Thymus (tissue), 11 donors: Measurements from ENCODE around the gene PCED1B. TPM values are rescaled to one million over a fixed set of nuclear protein-coding genes. Genes with fewer than 3 reads are reported as not detected.

ENCODE experiments used
- DNase-seq, 9 donors: peaks; one replicate each; pipeline ENCODE4 v3.0.0-alpha.2; 2013; ENCODE audit warnings: low spot score in 9 of 9, low read depth in 6 of 9, missing footprints in 1 of 9
- H3K27ac ChIP-seq, 2 donors: one replicate each; pipeline ENCODE4 v1.5.1; 2013; ENCODE audit warnings: control low read depth in 1 of 2, low read depth in 1 of 2, low read length in 1 of 2, mild to moderate bottlenecking in 1 of 2, moderate library complexity in 1 of 2
- H3K27me3 ChIP-seq, 2 donors: one replicate each; pipeline ENCODE4 v1.5.1; 2013; ENCODE audit warnings: low read length in 1 of 2; ENCODE audit not compliant: control insufficient read depth in 2 of 2, insufficient read depth in 1 of 2
- H3K36me3 ChIP-seq, 2 donors: one replicate each; pipeline ENCODE4 v1.5.1; 2013; ENCODE audit warnings: low read length in 1 of 2, mild to moderate bottlenecking in 1 of 2, moderate library complexity in 1 of 2; ENCODE audit not compliant: control insufficient read depth in 2 of 2, insufficient read depth in 2 of 2
- H3K4me1 ChIP-seq, 2 donors: one replicate each; pipeline ENCODE4 v1.5.1; 2013; ENCODE audit warnings: low read length in 2 of 2; ENCODE audit not compliant: control insufficient read depth in 2 of 2, insufficient read depth in 2 of 2
- H3K4me3 ChIP-seq, 2 donors: one replicate each; pipeline ENCODE4 v1.5.1; 2013; ENCODE audit warnings: low read length in 2 of 2, control low read depth in 1 of 2, mild to moderate bottlenecking in 1 of 2
- H3K9me3 ChIP-seq, 2 donors: one replicate each; pipeline ENCODE4 v1.5.1; 2013; ENCODE audit warnings: low read length in 1 of 2, mild to moderate bottlenecking in 1 of 2; ENCODE audit not compliant: control insufficient read depth in 2 of 2, insufficient read depth in 1 of 2
- WGBS: extraction: QIAGEN DNeasy Blood & Tissue Kit; methylation state at CpG from one replicate; pipeline ENCODE4 v1.1.7; 2013; 5-methylcytosine and 5-hydroxymethylcytosine counted together
- polyA plus RNA-seq: library from polyadenylated mRNA; stranded (reverse); fragments of 200-250 nt; gene quantifications from one replicate; pipeline ENCODE4 v1.2.3, GENCODE V29; 2013
- total RNA-seq: library from RNA; stranded (reverse); fragments of 120-200 nt; gene quantifications from one replicate; pipeline ENCODE4 v1.2.4, GENCODE V29; 2013
- donor health status: healthy.

The PCED1B gene
- total and polyA plus RNA-seq, 2 donors, result 1.7 to 7.7 TPM

DNA sequence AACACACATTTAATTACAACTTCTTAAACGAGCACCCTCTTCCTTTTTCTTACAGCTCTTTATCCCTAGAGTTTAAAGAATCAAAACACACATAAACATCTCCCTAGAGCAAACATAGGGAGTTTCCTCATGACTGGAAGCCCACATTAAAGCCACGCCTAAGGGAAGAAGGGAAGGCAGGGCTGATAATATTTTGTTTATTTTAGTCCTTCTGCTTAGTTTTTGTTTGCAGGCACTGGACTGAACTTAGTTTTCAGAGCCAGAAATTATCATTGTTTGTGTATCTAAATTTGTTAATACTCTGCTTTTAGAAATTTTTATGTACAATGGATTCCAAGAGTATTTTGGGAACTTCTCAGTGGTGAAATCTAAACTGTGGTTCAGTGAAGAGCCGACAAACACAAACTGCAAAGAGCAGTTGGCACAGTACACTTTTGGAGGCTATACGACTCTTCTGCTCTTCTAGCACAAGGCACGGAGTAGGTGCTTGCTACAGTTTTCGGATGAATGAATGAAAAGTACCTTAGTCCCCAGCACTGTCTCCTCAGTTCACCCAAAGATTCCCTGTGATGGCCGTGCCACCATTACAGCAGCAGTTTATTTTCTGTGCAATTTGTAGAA is 18.0 kb downstream of the PCED1B start:
- Histone ChIP-seq H3K27ac (no peak overlapping the region), H3K4me3 (no peak overlapping the region), H3K9me3 (no peaks in the 10 kb centered on the region), H3K36me3 (no peaks in the 10 kb centered on the region), H3K27me3 (no peaks in the 10 kb centered on the region), H3K4me1 (no peaks in the 10 kb centered on the region)
- WGBS, result 97% methylated on average over 7 of the region's 7 CpGs
- no peak for DNase-seq

DNA sequence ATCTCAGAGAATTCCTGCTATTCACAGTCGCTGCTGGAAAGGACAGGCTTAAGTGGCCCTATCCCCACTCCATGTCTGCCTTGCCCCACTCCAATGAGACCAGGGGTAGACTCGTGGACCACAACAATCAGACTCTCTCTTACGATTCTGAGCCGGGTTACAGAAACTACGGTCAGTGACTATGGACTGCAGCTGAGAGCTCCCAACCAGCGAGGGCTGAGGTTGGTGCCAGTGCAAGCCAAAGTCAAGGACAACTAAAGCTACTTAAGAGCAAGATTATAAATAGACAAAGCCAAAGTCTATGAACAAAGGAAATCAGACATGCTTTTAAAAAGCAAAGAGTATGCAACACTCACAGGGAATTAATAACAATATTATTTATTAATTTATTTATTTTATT is 18.7 kb downstream of the PCED1B start:
- Histone ChIP-seq H3K4me3 (no peak overlapping the region), H3K36me3 (no peaks in the 10 kb centered on the region), H3K4me1 (no peaks in the 10 kb centered on the region), H3K27ac (no peak overlapping the region), H3K27me3 (no peaks in the 10 kb centered on the region), H3K9me3 (no peaks in the 10 kb centered on the region)
- WGBS, result 98% methylated on average over 6 of the region's 6 CpGs
- no peak for DNase-seq

DNA sequence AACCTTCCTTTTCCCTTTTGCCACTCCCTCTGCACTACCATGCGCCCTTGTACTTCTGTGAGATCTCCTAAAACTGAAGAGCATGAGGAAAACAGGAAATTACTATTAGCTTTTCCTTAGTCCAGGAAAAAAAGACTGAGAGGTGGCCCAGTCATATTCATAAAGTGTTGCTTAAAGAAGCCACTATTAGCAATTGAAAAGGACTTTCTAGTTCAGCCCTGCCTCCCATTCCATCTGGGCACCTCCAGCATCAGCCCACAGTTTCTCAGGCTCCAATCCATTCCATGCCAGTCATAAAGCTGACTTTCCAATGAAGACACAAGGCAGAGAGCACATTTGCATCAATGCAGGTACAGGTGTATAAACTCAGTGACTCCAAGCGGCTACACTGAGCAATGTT is 20.2 kb downstream of the PCED1B start:
- no peak overlapping the region for H3K27ac ChIP-seq
- H3K4me3 ChIP-seq, result no peak overlapping the region
- WGBS, result 81% methylated on average over 2 of the region's 2 CpGs
- no peaks in the 10 kb centered on the region for H3K36me3 ChIP-seq
- H3K27me3 ChIP-seq, result no peaks in the 10 kb centered on the region
- H3K9me3 ChIP-seq, result no peaks in the 10 kb centered on the region
- no peak for DNase-seq
- no peaks in the 10 kb centered on the region for H3K4me1 ChIP-seq

GRCh38 chr12:47100160-47100559 is 20.7 kb downstream of the PCED1B start:
- no peak for DNase-seq
- no peak overlapping the region for H3K27ac ChIP-seq
- 95% methylated on average over 2 of the region's 2 CpGs for WGBS
- no peak overlapping the region for H3K4me3 ChIP-seq
- H3K9me3 ChIP-seq, result no peaks in the 10 kb centered on the region
- H3K36me3 ChIP-seq, result no peaks in the 10 kb centered on the region
- no peaks in the 10 kb centered on the region for H3K27me3 ChIP-seq
- H3K4me1 ChIP-seq, result no peaks in the 10 kb centered on the region

- H3K9me3 ChIP-seq, result no peaks in the 10 kb centered on the region
- no peaks in the 10 kb centered on the region for H3K27me3 ChIP-seq
- WGBS, result 98% methylated on average over 4 of the region's 4 CpGs
- no peak for DNase-seq
- no peaks in the 10 kb centered on the region for H3K4me1 ChIP-seq
- no peak overlapping the region for H3K4me3 ChIP-seq
- H3K27ac ChIP-seq, result no peak overlapping the region
- H3K36me3 ChIP-seq, result no peaks in the 10 kb centered on the region
Observed at GRCh38 chr12:47102406-47102805, 23.0 kb downstream of the PCED1B start.

GRCh38 chr12:47102845-47103651 is 23.6 kb downstream of the PCED1B start:
- H3K27me3 ChIP-seq, result no peaks in the 10 kb centered on the region
- WGBS, result 93% methylated on average over 11 of the region's 11 CpGs
- no peak overlapping the region for H3K27ac ChIP-seq

DNA sequence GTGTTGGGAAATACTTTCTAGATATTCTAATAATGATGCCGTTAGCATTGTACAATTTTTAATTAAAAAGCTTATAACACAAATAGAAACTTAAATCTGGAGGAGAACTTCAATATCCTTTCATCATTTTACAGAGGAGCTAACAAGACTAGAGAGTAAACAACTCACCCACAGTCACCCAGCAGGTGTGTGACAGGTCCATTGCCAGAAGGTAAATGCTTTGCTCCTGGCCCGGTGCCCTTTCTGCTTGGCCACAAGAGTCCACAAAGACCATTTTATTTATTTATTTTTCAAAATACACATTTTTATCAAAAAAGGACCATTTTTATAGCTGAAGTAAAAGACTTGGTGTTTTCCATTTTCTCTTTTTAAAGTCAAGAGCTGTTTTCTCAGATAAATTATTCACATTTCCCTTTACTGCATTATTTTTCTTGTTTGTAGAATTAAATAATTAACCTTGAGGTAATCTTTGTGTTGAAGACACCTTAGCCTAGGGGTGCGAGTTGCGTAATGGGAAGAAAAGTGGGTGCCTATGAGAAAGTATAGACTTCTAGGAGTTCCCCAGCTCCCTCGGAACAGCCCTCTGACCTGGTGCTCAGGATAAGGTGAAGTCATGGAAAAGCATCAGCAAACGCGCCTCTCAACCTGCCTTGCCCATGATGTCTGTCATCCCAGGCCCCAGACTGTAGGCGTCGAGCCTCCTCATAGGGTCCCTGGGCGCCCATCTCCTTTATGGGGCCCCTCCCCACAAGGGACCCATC is 26.7 kb downstream of the PCED1B start:
- no peak overlapping the region for H3K27ac ChIP-seq
- H3K4me3 ChIP-seq, result no peak overlapping the region
- no peak for DNase-seq
- no peaks in the 10 kb centered on the region for H3K9me3 ChIP-seq
- H3K27me3 ChIP-seq, result no peaks in the 10 kb centered on the region
- H3K4me1 ChIP-seq, result no peaks in the 10 kb centered on the region
- 97% methylated on average over 10 of the region's 10 CpGs for WGBS
- no peaks in the 10 kb centered on the region for H3K36me3 ChIP-seq

More at GRCh38 chr12:47102845-47103651, 23.6 kb downstream of the PCED1B start:
- Histone ChIP-seq H3K36me3 (no peaks in the 10 kb centered on the region), H3K9me3 (no peaks in the 10 kb centered on the region), H3K4me1 (no peaks in the 10 kb centered on the region), H3K4me3 (no peak overlapping the region)
- DNase-seq, result no peak

DNA sequence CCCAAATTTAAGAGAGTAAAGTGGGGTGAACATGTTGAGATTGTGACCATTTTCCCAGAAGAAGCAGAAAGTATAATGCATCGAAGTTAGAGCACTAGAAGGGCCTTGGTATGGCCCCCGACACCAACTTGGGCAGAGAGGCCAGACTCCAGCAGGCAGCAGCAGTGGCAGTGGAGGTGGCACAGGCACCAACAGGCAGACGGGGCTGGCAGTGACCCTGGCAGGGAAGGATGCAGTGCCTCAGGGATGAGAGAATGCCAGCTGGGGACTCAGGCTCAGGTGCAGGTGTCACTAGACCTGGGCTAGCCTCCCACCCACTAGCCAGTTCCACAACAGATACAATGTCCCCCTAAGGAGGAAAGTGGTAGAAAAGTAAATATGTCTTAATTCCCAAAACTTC is 28.0 kb downstream of the PCED1B start:
- Histone ChIP-seq H3K4me1 (no peaks in the 10 kb centered on the region), H3K27ac (no peak overlapping the region), H3K27me3 (no peaks in the 10 kb centered on the region), H3K9me3 (no peaks in the 10 kb centered on the region), H3K4me3 (no peak overlapping the region), H3K36me3 (no peaks in the 10 kb centered on the region)
- WGBS, result 98% methylated on average over 3 of the region's 3 CpGs
- no peak for DNase-seq

DNA sequence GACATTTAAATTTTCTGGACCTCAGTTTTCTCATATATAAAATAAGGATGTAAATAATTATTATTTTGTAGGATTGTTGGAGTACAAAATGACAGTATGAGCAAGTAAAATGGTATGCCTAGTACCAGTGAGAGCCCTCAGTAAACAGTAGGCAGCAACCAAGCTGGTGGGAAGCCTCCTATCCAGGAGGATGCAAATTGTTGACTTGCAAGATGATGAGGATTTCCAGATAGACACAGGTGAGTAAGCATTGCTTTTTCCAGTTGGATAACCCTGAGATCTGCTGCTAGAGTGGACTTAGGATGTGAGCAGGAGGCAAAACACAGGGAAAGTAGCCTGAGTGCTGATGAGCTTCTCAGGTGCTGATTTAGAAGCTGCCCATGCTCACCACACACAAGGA is 28.5 kb downstream of the PCED1B start:
- H3K9me3 ChIP-seq, result no peaks in the 10 kb centered on the region
- no peak overlapping the region for H3K4me3 ChIP-seq
- no peak for DNase-seq
- H3K36me3 ChIP-seq, result no peaks in the 10 kb centered on the region
- H3K4me1 ChIP-seq, result no peaks in the 10 kb centered on the region
- H3K27me3 ChIP-seq, result no peaks in the 10 kb centered on the region
- no peak overlapping the region for H3K27ac ChIP-seq
